ENCODE data around the gene FOXK2.
A peak's percentile ranks its signal among the peaks of the same experiment; 100 is the strongest.

Gene FOXK2

GRCh38 chr17:82639628-82640027, 120.1 kb downstream of the FOXK2 start:
- peak overlapping the region; percentile 65 for H3K27ac Mint-ChIP-seq
- H3K4me1 Mint-ChIP-seq = peaks cover 22 to 53% of the 10 kb centered on the region in 2 donors
- H3K9me3 Mint-ChIP-seq = peaks cover 0 to 6% of the 10 kb centered on the region in 2 donors
- ATAC-seq (replicated peaks) (no peak), DNase-seq (no peak)
- peaks cover 50 to 59% of the 10 kb centered on the region in 2 donors for H3K36me3 Mint-ChIP-seq
- no peaks in the 10 kb centered on the region for H3K27me3 Mint-ChIP-seq
- no peak overlapping the region for H3K4me3 Mint-ChIP-seq

GRCh38 chr17:82640036-82640435, 120.5 kb downstream of the FOXK2 start:
- peak overlapping the region; percentile 65 for H3K27ac Mint-ChIP-seq
- H3K36me3 Mint-ChIP-seq = peaks cover 48 to 55% of the 10 kb centered on the region in 2 donors
- ATAC-seq (replicated peaks) = no peak
- H3K4me3 Mint-ChIP-seq = no peak overlapping the region
- no peak for DNase-seq
- H3K4me1 Mint-ChIP-seq = peaks cover 20 to 51% of the 10 kb centered on the region in 2 donors
- H3K9me3 Mint-ChIP-seq = peaks cover 0 to 6% of the 10 kb centered on the region in 2 donors
- H3K27me3 Mint-ChIP-seq = no peaks in the 10 kb centered on the region

GRCh38 chr17:82642022-82642421, 122.5 kb downstream of the FOXK2 start:
- no peaks in the 10 kb centered on the region for H3K27me3 Mint-ChIP-seq
- ATAC-seq (replicated peaks) (no peak), DNase-seq (no peak)
- no peak overlapping the region for H3K27ac Mint-ChIP-seq
- H3K4me3 Mint-ChIP-seq = no peak overlapping the region
- H3K9me3 Mint-ChIP-seq = peaks cover 0 to 4% of the 10 kb centered on the region in 2 donors
- H3K4me1 Mint-ChIP-seq = peaks cover 26 to 62% of the 10 kb centered on the region in 2 donors
- H3K36me3 Mint-ChIP-seq = peaks cover 45 to 57% of the 10 kb centered on the region in 2 donors

- ATAC-seq (replicated peaks) (no peak), DNase-seq (no peak)
- H3K4me3 Mint-ChIP-seq = no peak overlapping the region
- H3K36me3 Mint-ChIP-seq = peaks cover 34 to 44% of the 10 kb centered on the region in 2 donors
- H3K9me3 Mint-ChIP-seq = no peaks in the 10 kb centered on the region
- H3K27me3 Mint-ChIP-seq = no peaks in the 10 kb centered on the region
- no peak overlapping the region for H3K27ac Mint-ChIP-seq
- H3K4me1 Mint-ChIP-seq = peaks cover 25 to 57% of the 10 kb centered on the region in 2 donors
Observed at GRCh38 chr17:82644148-82644547, 124.6 kb downstream of the FOXK2 start.

- ATAC-seq (replicated peaks) (no peak), DNase-seq (no peak)
- H3K4me3 Mint-ChIP-seq = peak overlapping the region in 1 of 2 donors; percentile 91
- peaks cover 23 to 34% of the 10 kb centered on the region in 2 donors for H3K36me3 Mint-ChIP-seq
- H3K27ac Mint-ChIP-seq = no peak overlapping the region
- no peaks in the 10 kb centered on the region for H3K9me3 Mint-ChIP-seq
- H3K27me3 Mint-ChIP-seq = no peaks in the 10 kb centered on the region
- H3K4me1 Mint-ChIP-seq = peaks cover 20 to 55% of the 10 kb centered on the region in 2 donors
Observed at GRCh38 chr17:82645516-82645915, 126.0 kb downstream of the FOXK2 start.

GRCh38 chr17:82647593-82648164, 128.1 kb downstream of the FOXK2 start:
- H3K4me3 Mint-ChIP-seq = peak overlapping the region; percentile 85 to 91
- peaks cover 18 to 40% of the 10 kb centered on the region in 2 donors for H3K4me1 Mint-ChIP-seq
- no peaks in the 10 kb centered on the region for H3K9me3 Mint-ChIP-seq
- peak; percentile 30 to 49 for ATAC-seq (replicated peaks)
- H3K27me3 Mint-ChIP-seq = no peaks in the 10 kb centered on the region
- peak; percentile 37 for DNase-seq
- H3K36me3 Mint-ChIP-seq = peaks cover 11 to 21% of the 10 kb centered on the region in 2 donors
- H3K27ac Mint-ChIP-seq = peak overlapping the region; percentile 92

GRCh38 chr17:82648165-82648668, 128.7 kb downstream of the FOXK2 start, which contains the start of gene WDR45B:
Gene WDR45B (minus strand): TSS chr17:82648444. CDS start chr17:82648340, 104 bp downstream.
- Mint-ChIP-seq H3K36me3 (peaks cover 11 to 18% of the 10 kb centered on the region in 2 donors), H3K4me1 (peaks cover 18 to 40% of the 10 kb centered on the region in 2 donors), H3K4me3 (peak within 1 kb of the TSS; percentile 85 to 91), H3K27ac (peak within 1 kb of the TSS; percentile 92), H3K9me3 (no peaks in the 10 kb centered on the region), H3K27me3 (no peaks in the 10 kb centered on the region)
- DNase-seq (peak; percentile 89), ATAC-seq (replicated peaks) (peak; percentile 92 to 94)

- ATAC-seq (replicated peaks) = peak in 1 of 2 donors; percentile 4
- Mint-ChIP-seq H3K4me3 (peak overlapping the region; percentile 50 to 71), H3K36me3 (peaks cover 10 to 17% of the 10 kb centered on the region in 2 donors), H3K27ac (no peak overlapping the region), H3K27me3 (no peaks in the 10 kb centered on the region), H3K9me3 (no peaks in the 10 kb centered on the region), H3K4me1 (peaks cover 17 to 39% of the 10 kb centered on the region in 2 donors)
- DNase-seq = peak; percentile 27
Observed at GRCh38 chr17:82648742-82649331, 129.3 kb downstream of the FOXK2 start.

GRCh38 chr17:82649501-82650261, 130.1 kb downstream of the FOXK2 start:
- Mint-ChIP-seq H3K9me3 (no peaks in the 10 kb centered on the region), H3K4me3 (peak overlapping the region; percentile 61 to 67), H3K27me3 (no peaks in the 10 kb centered on the region), H3K4me1 (peaks cover 13 to 33% of the 10 kb centered on the region in 2 donors), H3K36me3 (peaks cover 6 to 12% of the 10 kb centered on the region in 2 donors), H3K27ac (peak overlapping the region; percentile 60)
- ATAC-seq (replicated peaks) (no peak), DNase-seq (no peak)

GRCh38 chr17:82650723-82651122, 131.2 kb downstream of the FOXK2 start:
- Mint-ChIP-seq H3K27me3 (no peaks in the 10 kb centered on the region), H3K4me3 (no peak overlapping the region), H3K27ac (no peak overlapping the region), H3K9me3 (no peaks in the 10 kb centered on the region), H3K4me1 (peaks cover 11 to 30% of the 10 kb centered on the region in 2 donors), H3K36me3 (peaks cover 4 to 5% of the 10 kb centered on the region in 2 donors)
- no peak for DNase-seq
- no peak for ATAC-seq (replicated peaks)

GRCh38 chr17:82653651-82654528, 134.4 kb downstream of the FOXK2 start:
- H3K4me3 Mint-ChIP-seq = no peak overlapping the region
- no peak for DNase-seq
- H3K27ac Mint-ChIP-seq = no peak overlapping the region
- H3K36me3 Mint-ChIP-seq = no peaks in the 10 kb centered on the region
- no peaks in the 10 kb centered on the region for H3K9me3 Mint-ChIP-seq
- no peak for ATAC-seq (replicated peaks)
- no peaks in the 10 kb centered on the region for H3K27me3 Mint-ChIP-seq
- H3K4me1 Mint-ChIP-seq = peaks cover 5 to 14% of the 10 kb centered on the region in 2 donors
